GM18517 (cell line): ENCODE data around the gene CAMSAP3.

ENCODE experiments used
- ATAC-seq: cut with Tn5 transposase; IDR thresholded peaks from one replicate; pipeline ENCODE4 v1.9.1; 2021; ENCODE audit warnings: mild to moderate bottlenecking, moderate library complexity; ENCODE audit not compliant: unreplicated experiment

The CAMSAP3 gene

GRCh38 chr19:7646426-7646700, 50.7 kb downstream of the CAMSAP3 start:
- no peak for ATAC-seq

GRCh38 chr19:7647156-7647555, 51.5 kb downstream of the CAMSAP3 start:
- ATAC-seq = no peak

- no peak for ATAC-seq
Measured at GRCh38 chr19:7648265-7649014, 52.8 kb downstream of the CAMSAP3 start.

GRCh38 chr19:7650148-7650547, 54.5 kb downstream of the CAMSAP3 start:
- ATAC-seq = no peak

- no peak for ATAC-seq
Measured at GRCh38 chr19:7652061-7652641, 56.5 kb downstream of the CAMSAP3 start.

GRCh38 chr19:7654401-7654800, 58.7 kb downstream of the CAMSAP3 start:
- ATAC-seq = no peak

- no peak for ATAC-seq
Measured at GRCh38 chr19:7655581-7655980, 59.9 kb downstream of the CAMSAP3 start.

GRCh38 chr19:7657131-7657751, 61.6 kb downstream of the CAMSAP3 start:
- no peak for ATAC-seq

GRCh38 chr19:7658219-7658686, 62.6 kb downstream of the CAMSAP3 start:
- ATAC-seq = peak; percentile 71

- no peak for ATAC-seq
Measured at GRCh38 chr19:7661744-7662538, 66.3 kb downstream of the CAMSAP3 start.

GRCh38 chr19:7662657-7663056, 67.0 kb downstream of the CAMSAP3 start:
- no peak for ATAC-seq

GRCh38 chr19:7663706-7664105, 68.0 kb downstream of the CAMSAP3 start:
- no peak for ATAC-seq

GRCh38 chr19:7665076-7665475, 69.4 kb downstream of the CAMSAP3 start:
- ATAC-seq = no peak
